ENCODE data around the gene DAG1. TPM values are rescaled to one million over a fixed set of nuclear protein-coding genes. Genes with fewer than 3 reads are reported as not detected.

The DAG1 gene
- total RNA-seq, 3 donors from 2014 or later, result 19.9 to 25.6 (median 25.4) TPM

DNA sequence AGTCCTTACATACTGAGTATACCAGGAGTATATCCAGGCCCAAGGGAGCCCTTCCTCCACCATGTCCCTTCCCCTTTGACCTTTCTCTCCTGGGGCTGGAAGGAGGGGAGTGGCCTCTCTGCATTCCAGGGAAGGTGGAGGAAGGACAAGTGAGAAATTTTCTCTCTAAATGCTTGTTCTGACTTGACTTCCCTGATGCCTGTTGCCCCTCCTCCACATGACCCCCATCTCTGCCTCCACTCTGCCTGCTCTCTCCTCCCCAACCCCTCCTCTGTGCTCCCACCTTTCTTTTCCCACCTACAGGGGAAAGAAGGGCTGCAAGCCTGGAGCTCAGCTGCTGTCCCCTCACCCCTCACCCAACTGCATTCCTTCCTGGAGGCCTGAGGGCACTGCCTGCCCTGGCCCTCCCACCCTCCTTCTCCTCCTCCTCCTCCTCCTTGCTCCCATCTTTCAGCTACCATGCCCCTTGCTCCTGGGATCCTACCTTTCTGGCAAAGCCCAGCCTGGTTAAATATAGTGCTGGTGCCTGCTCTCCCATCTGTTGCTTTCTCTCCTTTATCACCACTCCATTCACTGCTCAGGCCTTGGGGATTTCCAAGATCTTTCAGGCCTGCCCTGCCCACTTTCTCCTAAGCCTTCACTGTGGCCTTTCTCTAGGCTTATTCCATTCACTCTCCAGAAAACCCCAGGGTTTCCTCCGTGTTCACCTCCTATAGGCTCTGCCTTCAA is 8.5 kb upstream of the DAG1 start:
- no peaks in the 10 kb centered on the region for H3K36me3 Mint-ChIP-seq (ENCODE audit: insufficient read depth)
- no peaks in the 10 kb centered on the region for H3K9me3 Mint-ChIP-seq
- H3K4me1 Mint-ChIP-seq (ENCODE audit: low read depth), result no peaks in the 10 kb centered on the region
- ATAC-seq, result no peak
- no peak overlapping the region for H3K4me3 Mint-ChIP-seq
- DNase-seq, result no peak
- H3K27me3 Mint-ChIP-seq (ENCODE audit: low read depth), result no peaks in the 10 kb centered on the region

DNA sequence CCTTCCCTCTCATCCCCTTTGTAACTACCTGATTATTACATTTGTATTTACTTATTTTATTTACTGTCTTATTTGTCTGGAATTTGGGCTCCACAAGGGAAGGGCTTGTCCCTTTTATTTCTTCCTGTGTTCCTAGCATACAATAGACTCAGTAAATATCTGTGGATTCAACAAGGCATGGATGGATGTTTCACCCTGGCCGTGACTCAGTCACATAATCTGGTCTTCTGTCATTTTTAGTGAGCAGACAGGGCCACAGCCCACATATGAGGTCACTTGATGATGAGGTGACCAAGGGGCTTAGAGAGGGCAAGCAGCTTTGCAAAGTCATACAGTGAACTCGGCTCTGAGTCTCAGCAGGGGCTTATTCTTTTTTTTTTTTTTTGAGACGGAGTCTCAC is 7.8 kb upstream of the DAG1 start:
- Mint-ChIP-seq H3K9me3 (no peaks in the 10 kb centered on the region), H3K4me3 (no peak overlapping the region), H3K4me1 (ENCODE audit: low read depth) (no peaks in the 10 kb centered on the region), H3K27me3 (ENCODE audit: low read depth) (no peaks in the 10 kb centered on the region), H3K36me3 (ENCODE audit: insufficient read depth) (no peaks in the 10 kb centered on the region)
- DNase-seq (no peak), ATAC-seq (no peak)

DNA sequence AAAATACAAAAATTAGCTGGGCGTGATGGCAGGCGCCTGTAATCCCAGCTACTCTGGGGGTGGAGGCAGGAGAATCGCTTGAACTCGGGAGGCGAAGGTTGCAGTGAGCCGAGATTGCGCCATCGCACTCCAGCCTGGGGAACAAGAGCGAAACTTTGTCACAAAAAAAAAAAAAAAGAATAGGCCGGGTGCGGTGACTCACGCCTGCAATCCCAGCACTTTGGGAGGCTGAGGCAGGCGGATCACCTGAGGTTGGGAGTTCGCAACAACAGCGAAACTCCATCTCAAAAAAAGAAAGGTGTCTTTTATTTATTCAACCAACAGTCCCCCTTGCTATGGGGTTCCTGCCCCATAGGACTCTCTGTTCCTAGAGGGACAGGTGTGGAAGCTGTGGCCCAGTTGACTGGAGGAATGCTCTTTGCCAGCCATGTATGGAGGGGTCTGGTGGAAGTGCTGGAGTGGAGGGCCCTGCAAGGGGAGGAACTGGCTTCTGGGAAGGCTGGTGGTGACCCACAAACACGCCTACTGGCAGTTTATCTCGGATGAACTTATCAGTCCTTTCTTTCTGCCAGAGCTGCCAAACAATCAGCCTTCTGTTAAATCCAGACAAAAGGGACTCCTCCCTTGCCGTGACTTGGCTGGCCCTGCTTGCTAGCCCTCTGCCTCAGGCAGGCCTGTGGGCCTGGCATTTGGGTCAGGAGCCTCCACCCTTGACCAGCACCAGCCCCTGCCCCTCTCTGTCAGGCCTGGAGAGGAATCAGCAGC is 4.6 kb upstream of the DAG1 start:
- Mint-ChIP-seq H3K4me3 (no peak overlapping the region), H3K36me3 (ENCODE audit: insufficient read depth) (no peaks in the 10 kb centered on the region), H3K27me3 (ENCODE audit: low read depth) (no peaks in the 10 kb centered on the region), H3K4me1 (ENCODE audit: low read depth) (peaks cover 6% of the 10 kb centered on the region), H3K9me3 (no peaks in the 10 kb centered on the region)
- DNase-seq (no peak), ATAC-seq (no peak)

DNA sequence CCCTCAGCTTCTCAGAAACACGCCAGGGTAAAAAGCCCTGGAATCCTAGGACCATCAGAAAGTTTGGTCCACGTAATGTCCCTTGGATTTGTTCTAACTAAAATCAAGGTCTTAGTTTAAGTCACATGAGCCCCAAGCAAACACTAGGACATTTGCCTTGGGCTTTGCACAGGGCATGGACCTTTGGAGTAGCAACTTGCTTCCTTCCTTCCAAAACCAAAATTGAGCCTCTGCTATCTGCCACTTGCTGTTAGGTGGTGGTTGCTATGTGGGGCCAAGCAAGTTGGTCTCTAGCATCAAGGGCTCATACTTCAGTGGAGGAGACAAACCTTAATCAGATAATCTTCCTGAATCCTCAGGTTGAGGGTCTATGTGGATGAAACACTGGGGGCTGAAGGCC is 4.0 kb upstream of the DAG1 start:
- ATAC-seq, result no peak
- no peaks in the 10 kb centered on the region for H3K27me3 Mint-ChIP-seq (ENCODE audit: low read depth)

DNA sequence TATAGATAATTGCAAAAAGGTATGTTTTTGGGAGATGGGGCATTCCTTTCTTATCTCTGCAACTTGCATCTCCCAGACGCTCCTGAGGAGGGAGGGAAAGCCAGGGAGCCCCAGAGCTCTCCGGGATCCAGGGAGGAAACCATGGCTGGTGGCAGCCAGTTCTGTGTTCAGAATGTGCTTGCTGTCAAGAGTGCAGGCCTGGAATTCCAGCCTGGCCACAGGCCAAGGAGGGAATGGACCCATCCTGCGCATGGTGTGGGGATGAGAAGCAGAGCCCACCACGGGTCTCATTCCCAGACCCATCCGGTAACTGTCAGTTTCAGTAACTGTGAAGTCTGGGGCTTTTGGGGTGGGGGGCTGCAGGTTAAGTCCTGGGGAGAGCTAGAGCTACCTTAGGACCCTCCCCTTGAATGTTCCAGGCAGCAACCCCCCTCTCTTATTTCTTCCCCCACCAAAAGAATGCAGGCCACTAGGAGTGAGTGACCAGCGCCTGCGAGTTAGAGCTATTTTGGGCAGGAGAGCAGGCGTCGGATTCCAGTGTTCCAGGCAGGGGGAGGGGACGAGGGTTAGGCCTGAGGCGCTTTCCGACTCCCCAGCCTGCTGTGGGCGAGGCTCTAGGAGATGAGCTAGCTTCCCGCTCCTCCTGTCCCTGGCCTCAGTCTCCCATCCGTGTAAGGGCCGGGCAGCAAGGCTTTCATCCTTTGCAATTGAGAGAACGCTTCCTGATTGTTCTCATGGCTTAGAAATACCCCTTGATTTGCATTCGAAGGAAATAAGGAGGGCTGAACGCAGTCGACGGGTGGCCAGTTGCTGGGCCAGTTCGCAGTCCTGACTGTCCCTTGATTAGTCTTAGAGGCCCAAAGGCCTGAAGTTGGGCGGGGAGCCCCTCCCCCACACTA is 781 bp upstream of the DAG1 start:
- H3K4me1 Mint-ChIP-seq (ENCODE audit: low read depth), result peaks cover 22% of the 10 kb centered on the region
- no peaks in the 10 kb centered on the region for H3K9me3 Mint-ChIP-seq
- ATAC-seq (no peak), DNase-seq (no peak)
- H3K27me3 Mint-ChIP-seq (ENCODE audit: low read depth), result no peaks in the 10 kb centered on the region
- peak overlapping the region; percentile 86 for H3K4me3 Mint-ChIP-seq
- peaks cover 4% of the 10 kb centered on the region for H3K36me3 Mint-ChIP-seq (ENCODE audit: insufficient read depth)

More for the DNA sequence above, 4.0 kb upstream of the DAG1 start:
- no peak for DNase-seq
- no peaks in the 10 kb centered on the region for H3K36me3 Mint-ChIP-seq (ENCODE audit: insufficient read depth)
- H3K4me1 Mint-ChIP-seq (ENCODE audit: low read depth), result peaks cover 9% of the 10 kb centered on the region
- no peaks in the 10 kb centered on the region for H3K9me3 Mint-ChIP-seq
- H3K4me3 Mint-ChIP-seq, result no peak overlapping the region

DNA sequence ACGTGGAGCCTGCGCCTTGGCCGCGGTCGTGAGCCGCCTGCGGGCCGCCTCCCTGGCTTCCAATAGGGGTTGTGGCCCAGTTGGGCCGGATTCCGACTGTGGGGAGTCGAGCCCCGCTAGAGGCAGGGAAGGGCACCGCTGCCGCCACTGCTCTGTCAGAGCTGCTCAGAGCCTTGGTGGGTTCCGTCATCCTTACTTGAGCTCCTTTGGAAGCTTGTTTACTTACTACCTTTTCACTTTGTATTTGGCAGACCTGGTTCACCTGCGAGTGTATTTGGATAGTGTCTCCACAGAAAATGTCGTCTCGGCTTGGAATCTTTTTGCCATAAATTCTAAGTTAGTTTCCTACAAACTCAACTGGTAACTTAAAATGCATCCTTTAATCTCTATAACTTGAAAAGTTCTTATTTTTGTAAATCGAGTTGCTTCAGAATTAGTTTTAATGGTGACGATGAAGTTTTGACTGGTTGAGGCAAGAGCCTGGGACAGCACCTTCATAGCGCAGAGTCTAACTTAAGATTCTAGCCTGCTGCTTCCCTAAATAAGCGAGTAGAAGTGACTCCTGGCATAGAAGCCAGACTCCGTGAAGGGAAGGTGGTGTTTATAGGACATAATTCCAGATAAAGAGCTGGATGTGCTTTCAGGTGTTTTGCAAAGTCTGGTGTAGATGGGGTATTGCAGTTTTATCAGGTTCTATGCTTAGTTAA is 800 bp downstream of the DAG1 start:
- peak overlapping the region; percentile 89 for H3K4me3 Mint-ChIP-seq
- ATAC-seq, result peak; percentile 39 to 41
- H3K36me3 Mint-ChIP-seq (ENCODE audit: insufficient read depth), result peaks cover 4% of the 10 kb centered on the region
- H3K9me3 Mint-ChIP-seq, result no peaks in the 10 kb centered on the region
- peaks cover 23% of the 10 kb centered on the region for H3K4me1 Mint-ChIP-seq (ENCODE audit: low read depth)
- H3K27me3 Mint-ChIP-seq (ENCODE audit: low read depth), result no peaks in the 10 kb centered on the region
- DNase-seq, result no peak

DNA sequence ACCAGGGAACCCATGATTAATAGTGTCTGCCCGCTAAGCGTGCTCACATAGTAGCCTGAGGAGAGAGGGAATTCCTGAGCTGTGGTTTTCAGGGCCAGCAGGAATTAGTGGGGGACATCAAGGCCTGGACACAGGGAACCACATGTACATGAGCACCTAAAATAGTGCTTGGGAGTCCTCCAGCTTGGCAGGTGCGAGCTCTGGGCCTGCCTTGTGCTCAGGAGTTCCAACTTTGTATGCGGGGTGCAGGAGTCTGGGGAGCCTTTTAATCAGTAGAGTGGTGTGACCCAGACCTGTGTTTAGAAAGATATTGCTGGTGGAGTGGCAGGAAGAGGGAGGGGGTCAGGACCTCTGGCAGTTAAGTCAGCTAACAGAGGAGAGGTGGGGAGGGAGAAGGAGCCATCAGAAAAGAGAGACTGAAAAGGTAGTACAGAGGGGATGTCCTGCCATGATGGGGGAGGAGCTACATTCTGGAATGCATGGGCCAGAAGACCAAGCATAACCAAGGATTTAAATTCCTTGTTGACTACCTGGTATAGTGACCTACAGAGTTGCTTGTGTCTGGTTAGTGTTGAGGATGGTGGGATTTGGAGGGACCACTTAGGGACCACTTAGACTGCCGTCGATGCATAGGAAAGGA is 1.9 kb downstream of the DAG1 start:
- Mint-ChIP-seq H3K27me3 (ENCODE audit: low read depth) (no peaks in the 10 kb centered on the region), H3K36me3 (ENCODE audit: insufficient read depth) (peaks cover 4% of the 10 kb centered on the region)
- no peak for ATAC-seq

DNA sequence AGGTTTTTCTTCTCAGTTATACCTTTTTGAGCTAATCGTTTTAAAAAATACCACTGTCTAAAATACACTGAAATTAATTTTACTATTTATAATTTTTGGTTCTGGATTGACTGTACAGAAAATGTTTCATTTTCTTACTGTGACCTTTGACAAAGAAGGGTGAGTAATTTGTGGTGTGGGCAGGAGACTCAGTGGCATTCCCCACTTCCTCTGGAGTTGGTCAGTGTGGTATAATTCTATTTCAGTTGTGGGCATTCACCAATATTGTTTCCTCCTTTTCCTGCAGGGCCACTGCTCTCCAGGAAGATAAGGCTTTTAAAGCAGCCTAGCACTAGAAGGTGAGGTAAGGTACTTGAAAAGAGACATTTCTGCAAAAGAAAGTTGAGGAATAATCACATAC is 6.5 kb downstream of the DAG1 start:
- ATAC-seq, result peak; percentile 66 to 69
- DNase-seq, result no peak
- peaks cover 22% of the 10 kb centered on the region for H3K4me1 Mint-ChIP-seq (ENCODE audit: low read depth)
- peaks cover 6% of the 10 kb centered on the region for H3K36me3 Mint-ChIP-seq (ENCODE audit: insufficient read depth)
- H3K27me3 Mint-ChIP-seq (ENCODE audit: low read depth), result no peaks in the 10 kb centered on the region
- H3K4me3 Mint-ChIP-seq, result no peak overlapping the region
- H3K9me3 Mint-ChIP-seq, result no peaks in the 10 kb centered on the region

More for the DNA sequence above, 1.9 kb downstream of the DAG1 start:
- Mint-ChIP-seq H3K4me3 (peak overlapping the region; percentile 89), H3K9me3 (no peaks in the 10 kb centered on the region), H3K4me1 (ENCODE audit: low read depth) (peaks cover 32% of the 10 kb centered on the region)
- no peak for DNase-seq

DNA sequence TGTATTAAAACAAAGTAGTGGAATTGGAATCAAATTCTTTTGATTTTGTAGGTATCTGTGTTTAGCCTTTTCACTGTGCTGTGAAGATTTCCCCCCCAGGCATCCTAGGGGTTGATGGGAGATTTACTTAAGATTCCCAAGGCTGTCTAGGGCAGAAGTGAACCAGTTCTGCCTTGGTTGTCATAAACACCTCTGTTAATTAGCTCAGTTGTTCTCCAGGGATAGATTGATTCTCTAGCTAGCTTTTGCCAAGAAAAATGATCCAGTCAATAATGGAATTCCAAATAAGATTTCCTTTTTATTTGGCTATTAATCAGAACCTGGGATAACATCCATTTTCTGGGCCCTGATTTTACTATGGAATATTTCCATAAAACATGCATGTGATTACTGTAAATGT is 12.7 kb downstream of the DAG1 start:
- no peaks in the 10 kb centered on the region for H3K27me3 Mint-ChIP-seq (ENCODE audit: low read depth)
- no peaks in the 10 kb centered on the region for H3K4me1 Mint-ChIP-seq (ENCODE audit: low read depth)
- no peaks in the 10 kb centered on the region for H3K9me3 Mint-ChIP-seq
- ATAC-seq (no peak), DNase-seq (no peak)
- no peak overlapping the region for H3K4me3 Mint-ChIP-seq
- peaks cover 1% of the 10 kb centered on the region for H3K36me3 Mint-ChIP-seq (ENCODE audit: insufficient read depth)

DNA sequence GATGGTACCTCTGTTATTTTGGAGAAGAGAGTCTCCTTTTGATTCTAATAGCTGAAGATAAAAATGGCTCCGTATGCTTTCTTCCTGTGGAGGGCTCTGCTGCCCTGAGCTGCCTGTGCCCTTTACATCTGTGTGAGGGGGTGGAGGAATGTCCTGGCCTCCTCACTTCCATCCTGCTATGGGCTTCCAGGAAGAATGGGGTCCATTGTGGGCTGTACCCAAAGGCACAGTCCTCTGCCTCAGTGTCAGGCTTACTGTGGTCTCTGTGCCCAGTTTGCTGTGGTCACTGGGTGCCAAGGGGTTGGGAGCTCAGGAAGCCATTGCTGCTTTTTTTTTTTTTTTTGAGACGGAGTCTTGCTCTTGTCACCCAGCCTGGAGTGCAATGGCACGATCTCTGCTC is 14.4 kb downstream of the DAG1 start:
- H3K27me3 Mint-ChIP-seq (ENCODE audit: low read depth), result no peaks in the 10 kb centered on the region
- no peak for DNase-seq
- peaks cover 11% of the 10 kb centered on the region for H3K36me3 Mint-ChIP-seq (ENCODE audit: insufficient read depth)
- ATAC-seq, result no peak
- no peaks in the 10 kb centered on the region for H3K4me1 Mint-ChIP-seq (ENCODE audit: low read depth)
- no peak overlapping the region for H3K4me3 Mint-ChIP-seq
- no peaks in the 10 kb centered on the region for H3K9me3 Mint-ChIP-seq

DNA sequence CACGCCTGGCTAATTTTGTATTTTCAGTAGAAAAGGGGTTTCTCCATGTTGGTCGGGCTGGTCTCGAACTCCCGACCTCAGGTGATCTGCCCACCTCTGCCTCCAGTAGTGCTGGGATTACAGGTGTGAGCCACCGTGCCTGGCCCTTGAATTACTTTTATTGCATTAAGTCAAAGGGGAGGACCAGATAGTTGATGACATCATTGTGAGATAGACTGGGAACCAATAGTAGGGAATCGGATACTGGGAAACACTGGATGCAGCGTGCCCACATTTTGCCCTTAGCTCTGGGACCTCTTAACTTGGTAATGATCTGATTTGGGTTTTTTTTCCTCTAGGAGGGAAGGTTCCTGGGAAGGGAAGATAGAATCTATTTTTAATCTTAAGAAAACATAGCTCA is 19.2 kb downstream of the DAG1 start:
- Mint-ChIP-seq H3K27me3 (ENCODE audit: low read depth) (no peaks in the 10 kb centered on the region), H3K4me3 (no peak overlapping the region), H3K4me1 (ENCODE audit: low read depth) (peaks cover 4% of the 10 kb centered on the region), H3K9me3 (no peaks in the 10 kb centered on the region), H3K36me3 (ENCODE audit: insufficient read depth) (peaks cover 21% of the 10 kb centered on the region)
- DNase-seq, result no peak
- ATAC-seq, result no peak

DNA sequence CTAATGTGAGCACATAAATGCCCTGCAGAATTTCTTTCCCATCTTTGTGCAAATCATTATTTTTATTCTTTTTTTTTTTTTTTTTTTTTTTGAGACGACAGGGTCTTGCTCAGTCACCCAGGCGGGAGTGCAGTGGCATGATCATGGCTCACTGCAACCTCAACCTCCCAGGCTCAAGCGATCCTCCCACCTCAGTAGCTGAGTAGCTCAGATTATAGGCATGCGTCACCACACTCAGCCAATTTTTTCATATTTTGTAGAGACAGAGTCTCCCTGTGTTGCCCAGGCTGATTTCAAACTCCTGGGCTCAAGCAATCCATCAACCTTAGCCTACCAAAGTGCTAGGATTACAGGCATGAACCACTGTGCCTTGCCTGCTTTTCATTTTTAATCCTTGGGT is 22.9 kb downstream of the DAG1 start:
- H3K27me3 Mint-ChIP-seq (ENCODE audit: low read depth), result no peaks in the 10 kb centered on the region
- DNase-seq (no peak), ATAC-seq (no peak)
- H3K9me3 Mint-ChIP-seq, result no peaks in the 10 kb centered on the region
- peaks cover 20% of the 10 kb centered on the region for H3K36me3 Mint-ChIP-seq (ENCODE audit: insufficient read depth)
- H3K4me3 Mint-ChIP-seq, result no peak overlapping the region
- peaks cover 4% of the 10 kb centered on the region for H3K4me1 Mint-ChIP-seq (ENCODE audit: low read depth)

DNA sequence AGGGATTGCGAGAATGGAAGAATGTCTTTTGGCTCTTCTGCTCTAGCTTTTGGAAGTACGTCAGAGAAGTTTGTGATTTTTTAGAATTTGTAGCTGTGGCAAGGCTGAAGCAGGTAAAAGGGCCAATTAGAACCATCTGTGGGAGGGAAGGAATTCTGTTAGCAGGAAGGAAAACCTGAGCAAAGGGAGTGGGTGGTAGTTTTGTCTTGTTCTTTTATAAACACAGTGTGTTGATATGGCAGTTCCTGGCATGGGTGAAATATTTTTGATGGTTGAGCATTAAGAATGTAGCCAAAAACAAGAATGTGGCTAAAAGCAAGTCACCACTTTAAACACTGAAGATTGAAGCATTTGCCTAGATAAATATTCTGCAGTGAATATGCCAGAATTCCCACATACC is 23.8 kb downstream of the DAG1 start:
- Mint-ChIP-seq H3K9me3 (no peaks in the 10 kb centered on the region), H3K4me1 (ENCODE audit: low read depth) (peaks cover 7% of the 10 kb centered on the region), H3K27me3 (ENCODE audit: low read depth) (no peaks in the 10 kb centered on the region), H3K36me3 (ENCODE audit: insufficient read depth) (peaks cover 19% of the 10 kb centered on the region), H3K4me3 (no peak overlapping the region)
- no peak for DNase-seq
- ATAC-seq, result no peak

Data from activated T-cell treated with anti-CD3 and anti-CD28 coated beads, Interleukin-2, amount 50 U/mL, for 4 hours (primary cell).